ENCODE results near the gene RPL13.

The RPL13 gene

DNA sequence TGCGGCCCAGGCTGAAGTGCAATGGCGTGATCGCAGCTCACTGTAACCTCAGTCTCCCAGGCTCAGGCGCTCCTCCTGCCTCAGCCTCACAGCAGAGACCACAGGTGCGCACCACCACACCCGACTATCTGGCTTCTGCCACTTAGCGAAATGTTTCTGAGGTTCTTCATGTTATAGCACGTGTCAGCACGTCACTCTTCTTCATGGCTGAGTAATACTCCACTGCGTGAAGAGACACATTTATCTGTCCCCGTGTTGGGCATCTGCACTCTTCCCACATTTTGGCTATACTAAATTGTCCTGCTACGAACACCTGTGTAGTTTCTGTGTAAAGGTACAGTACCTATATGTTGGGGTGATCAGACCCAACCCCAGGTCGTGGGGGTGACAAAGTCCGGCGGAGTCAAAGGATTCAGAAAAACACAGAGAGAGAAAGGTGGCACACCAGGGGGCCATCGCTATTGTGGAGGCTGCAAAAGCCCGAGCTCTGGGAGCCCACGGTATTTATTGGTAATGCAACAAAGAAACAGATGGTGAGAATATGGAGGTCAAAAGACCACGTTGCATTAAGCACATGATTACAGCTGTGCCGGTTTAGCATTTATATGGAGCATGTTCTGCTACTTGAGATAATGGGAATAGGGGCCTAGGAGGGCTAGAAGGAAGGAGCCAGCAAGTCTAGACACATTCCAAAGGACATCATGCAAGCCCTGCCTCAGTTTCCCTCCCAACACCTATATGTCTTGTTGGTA is 52.1 kb downstream of the RPL13 start:
- TF ChIP-seq, protein P1, sequence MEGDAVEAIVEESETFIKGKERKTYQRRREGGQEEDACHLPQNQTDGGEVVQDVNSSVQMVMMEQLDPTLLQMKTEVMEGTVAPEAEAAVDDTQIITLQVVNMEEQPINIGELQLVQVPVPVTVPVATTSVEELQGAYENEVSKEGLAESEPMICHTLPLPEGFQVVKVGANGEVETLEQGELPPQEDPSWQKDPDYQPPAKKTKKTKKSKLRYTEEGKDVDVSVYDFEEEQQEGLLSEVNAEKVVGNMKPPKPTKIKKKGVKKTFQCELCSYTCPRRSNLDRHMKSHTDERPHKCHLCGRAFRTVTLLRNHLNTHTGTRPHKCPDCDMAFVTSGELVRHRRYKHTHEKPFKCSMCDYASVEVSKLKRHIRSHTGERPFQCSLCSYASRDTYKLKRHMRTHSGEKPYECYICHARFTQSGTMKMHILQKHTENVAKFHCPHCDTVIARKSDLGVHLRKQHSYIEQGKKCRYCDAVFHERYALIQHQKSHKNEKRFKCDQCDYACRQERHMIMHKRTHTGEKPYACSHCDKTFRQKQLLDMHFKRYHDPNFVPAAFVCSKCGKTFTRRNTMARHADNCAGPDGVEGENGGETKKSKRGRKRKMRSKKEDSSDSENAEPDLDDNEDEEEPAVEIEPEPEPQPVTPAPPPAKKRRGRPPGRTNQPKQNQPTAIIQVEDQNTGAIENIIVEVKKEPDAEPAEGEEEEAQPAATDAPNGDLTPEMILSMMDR (IDR thresholded peaks at IDR 0.05; ENCODE audit: low read depth, low read length), result no peak
- DNase-seq (ENCODE audit: extremely low read depth, low read depth), result no peak

- DNase-seq (ENCODE audit: extremely low read depth, low read depth), result no peak
Measured at GRCh38 chr16:89613231-89613953, 52.9 kb downstream of the RPL13 start, which contains the start of gene DPEP1. Gene DPEP1 (plus strand): TSS chr16:89613642. CDS start chr16:89630411, 16,769 bp downstream.

DNA sequence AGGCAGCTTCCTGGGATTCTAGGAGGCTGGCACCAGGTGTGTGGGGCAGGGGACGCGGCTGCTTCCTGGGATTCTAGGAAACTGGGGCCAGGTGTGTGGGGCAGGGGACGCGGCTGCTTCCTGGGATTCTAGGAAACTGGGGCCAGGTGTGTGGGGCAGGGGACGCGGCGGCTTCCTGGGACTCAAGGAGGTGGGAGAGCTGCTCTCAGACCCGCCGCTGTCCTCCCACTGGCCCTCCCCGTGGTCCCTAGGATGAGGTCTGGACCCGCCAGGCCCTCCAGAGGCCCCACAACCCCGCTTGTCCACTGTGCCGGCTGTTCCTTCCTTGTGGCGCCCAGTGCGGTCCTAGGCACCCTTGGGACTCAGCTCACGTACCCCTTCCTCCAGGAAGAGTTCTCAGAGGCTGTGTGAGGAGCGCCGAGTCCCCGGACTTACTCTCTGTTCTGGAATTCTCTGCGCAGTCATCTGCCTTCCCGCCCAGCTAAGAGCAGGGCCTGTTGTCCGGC is 53.5 kb downstream of the RPL13 start:
- TF ChIP-seq, protein P1 (IDR thresholded peaks at IDR 0.05; ENCODE audit: low read depth, low read length), result no peak

More at GRCh38 chr16:89613231-89613953, 52.9 kb downstream of the RPL13 start, which contains the start of gene DPEP1:
- TF ChIP-seq, protein P1 (IDR thresholded peaks at IDR 0.05; ENCODE audit: low read depth, low read length), result no peak

More for the DNA sequence above, 53.5 kb downstream of the RPL13 start:
- no peak for DNase-seq (ENCODE audit: extremely low read depth, low read depth)
